A673 (cell line): Measurements from ENCODE around the gene RALGPS1.

ENCODE experiments used
- EZH2 ChIP-seq: fragments of 200-600 bp; sonication (generic); IDR thresholded peaks from 2 replicates; pipeline ENCODE4 v1.6.1; 2017; ENCODE audit warnings: borderline replicate concordance, low read depth, mild to moderate bottlenecking, mixed read lengths, antibody characterized with exemption, low read length; ENCODE audit not compliant: poor library complexity, severe bottlenecking
- TF ChIP-seq, protein P1 (sequence below): fragments of 300-800, 200-600 bp; sonication (generic); conservative IDR thresholded peaks from 2 replicates; pipeline ENCODE4 v1.5.1; 2017; ENCODE audit warnings: low read depth, mild to moderate bottlenecking, antibody characterized with exemption, low read length, moderate library complexity, mixed read lengths

DNA sequence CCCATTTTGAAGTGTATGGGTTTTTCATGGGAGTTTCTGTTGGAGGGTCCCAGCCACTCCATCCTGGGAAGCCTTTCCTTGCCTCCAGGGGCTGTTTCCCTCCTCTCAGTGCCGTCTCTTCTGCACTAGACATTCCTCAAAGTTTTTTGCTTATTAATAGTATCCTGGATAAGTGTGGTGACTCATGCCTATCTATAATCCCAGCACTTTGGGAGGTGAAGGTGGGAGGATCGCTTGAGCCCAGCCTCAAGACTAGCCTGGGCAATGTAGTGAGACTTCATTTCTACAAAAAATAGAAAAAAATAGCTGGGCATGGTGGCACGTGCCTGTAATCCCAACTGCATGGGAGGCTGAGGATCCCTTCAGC is 43.1 kb downstream of the RALGPS1 start:
- TF ChIP-seq, protein P1, sequence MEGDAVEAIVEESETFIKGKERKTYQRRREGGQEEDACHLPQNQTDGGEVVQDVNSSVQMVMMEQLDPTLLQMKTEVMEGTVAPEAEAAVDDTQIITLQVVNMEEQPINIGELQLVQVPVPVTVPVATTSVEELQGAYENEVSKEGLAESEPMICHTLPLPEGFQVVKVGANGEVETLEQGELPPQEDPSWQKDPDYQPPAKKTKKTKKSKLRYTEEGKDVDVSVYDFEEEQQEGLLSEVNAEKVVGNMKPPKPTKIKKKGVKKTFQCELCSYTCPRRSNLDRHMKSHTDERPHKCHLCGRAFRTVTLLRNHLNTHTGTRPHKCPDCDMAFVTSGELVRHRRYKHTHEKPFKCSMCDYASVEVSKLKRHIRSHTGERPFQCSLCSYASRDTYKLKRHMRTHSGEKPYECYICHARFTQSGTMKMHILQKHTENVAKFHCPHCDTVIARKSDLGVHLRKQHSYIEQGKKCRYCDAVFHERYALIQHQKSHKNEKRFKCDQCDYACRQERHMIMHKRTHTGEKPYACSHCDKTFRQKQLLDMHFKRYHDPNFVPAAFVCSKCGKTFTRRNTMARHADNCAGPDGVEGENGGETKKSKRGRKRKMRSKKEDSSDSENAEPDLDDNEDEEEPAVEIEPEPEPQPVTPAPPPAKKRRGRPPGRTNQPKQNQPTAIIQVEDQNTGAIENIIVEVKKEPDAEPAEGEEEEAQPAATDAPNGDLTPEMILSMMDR: no peak
- TF ChIP-seq EZH2: no peak
